HTERT RPE-1 (cell line): ENCODE measurements around the gene PITPNB.

Experiments used
- in situ Hi-C: fragments of 300-500 bp; cut with MboI; formaldehyde crosslinking; loops from 4 replicates; pipeline ENCODE4 v1.14.3; 2020; ENCODE audit warnings: low sequenced_read_pairs

The PITPNB gene

GRCh38 chr22:27881421-27881820 is 37.6 kb downstream of the PITPNB start:
- in situ Hi-C loops = no loop called here

GRCh38 chr22:27880778-27881394 is 38.2 kb downstream of the PITPNB start:
- in situ Hi-C loops = no loop called here

- in situ Hi-C loops = no loop called here
These were observed 39.1 kb downstream of the PITPNB start for GRCh38 chr22:27879923-27880322.

GRCh38 chr22:27878541-27878940 is 40.5 kb downstream of the PITPNB start:
- in situ Hi-C loops = no loop called here

- in situ Hi-C loops = no loop called here
These were observed 41.6 kb downstream of the PITPNB start for GRCh38 chr22:27877501-27877900.

- in situ Hi-C loops = no loop called here
These were observed 42.4 kb downstream of the PITPNB start for GRCh38 chr22:27876684-27877083.

GRCh38 chr22:27875951-27876350 is 43.1 kb downstream of the PITPNB start:
- in situ Hi-C loops = no loop called here

GRCh38 chr22:27874764-27875163 is 44.3 kb downstream of the PITPNB start:
- in situ Hi-C loops = no loop called here

GRCh38 chr22:27874185-27874584 is 44.9 kb downstream of the PITPNB start:
- in situ Hi-C loops = no loop called here

- in situ Hi-C loops = no loop called here
These were observed 45.6 kb downstream of the PITPNB start for GRCh38 chr22:27873472-27873871.

- in situ Hi-C loops = no loop called here
These were observed 46.6 kb downstream of the PITPNB start for GRCh38 chr22:27872488-27872887.

GRCh38 chr22:27871306-27872014 is 47.6 kb downstream of the PITPNB start:
- in situ Hi-C loops = no loop called here

- in situ Hi-C loops = no loop called here
These were observed 48.5 kb downstream of the PITPNB start for GRCh38 chr22:27870234-27871191.

GRCh38 chr22:27868732-27869282 is 50.2 kb downstream of the PITPNB start:
- in situ Hi-C loops = no loop called here

GRCh38 chr22:27867953-27868731 is 50.9 kb downstream of the PITPNB start:
- in situ Hi-C loops = no loop called here

GRCh38 chr22:27867085-27867952 is 51.7 kb downstream of the PITPNB start:
- in situ Hi-C loops = no loop called here

- in situ Hi-C loops = no loop called here
These were observed 52.6 kb downstream of the PITPNB start for GRCh38 chr22:27866135-27867084.

GRCh38 chr22:27865496-27865895 is 53.6 kb downstream of the PITPNB start:
- in situ Hi-C loops = no loop called here
